GM12878 (cell line): ENCODE data around the gene WSCD1. TPM values are rescaled to one million over a fixed set of nuclear protein-coding genes. Genes with fewer than 3 reads are reported as not detected.

Source experiments
- ATAC-seq: fragments of 200-7000 bp; cut with Tn5 transposase; 3 replicates; pipeline ENCODE4 v1.9.1; 2020; ENCODE audit warnings: mild to moderate bottlenecking, moderate library complexity
- BruUV-seq: library from RNA; stranded (reverse); fragments of 400-500 nt; replicated peaks from 2 replicates; lab custom pipeline; 2021; lab: Mats Ljungman, UMichigan
- CTCF ChIA-PET: fragments of 300-600 bp; sonication (Branson Sonifier 250); formaldehyde crosslinking; extraction: SDS; loops from one replicate; lab custom pipeline; 2021; ENCODE audit warnings: inconsistent platforms; lab: Yijun Ruan, JAX
- POLR2A ChIA-PET: fragments of 350-600 bp; formaldehyde crosslinking; extraction: SDS; loops from one replicate; lab custom pipeline; 2021; ENCODE audit warnings: inconsistent platforms; lab: Charles Lee
- RAD21 ChIA-PET: fragments of 300-600 bp; sonication (Branson Sonifier 250); formaldehyde crosslinking; loops from one replicate; lab custom pipeline; 2023; ENCODE audit warnings: antibody characterized with exemption; ENCODE audit not compliant: unreplicated experiment; lab: Charles Lee
- SMC1A ChIA-PET: fragments of 300-600 bp; sonication (Branson Sonifier 250); formaldehyde crosslinking; loops from one replicate; lab custom pipeline; 2023; ENCODE audit not compliant: unreplicated experiment, uncharacterized antibody; lab: Charles Lee
- DNase-seq: peaks from one replicate; pipeline ENCODE4 v3.0.0-alpha.2; 2011; ENCODE audit warnings: low read depth, low spot score
- FAIRE-seq: peaks from 3 replicates; lab custom pipeline; 2011; peaks lifted over from hg19 to GRCh38; lab: Jason Lieb, UNC
- H2AFZ ChIP-seq: 2 replicates; pipeline ENCODE4 v1.6.0; 2011; ENCODE audit warnings: low read depth, low read length, control low read depth; ENCODE audit not compliant: control insufficient read depth
- H3K27ac ChIP-seq: 2 replicates; pipeline ENCODE4 v1.5.1; 2011; ENCODE audit warnings: control low read depth; ENCODE audit not compliant: control insufficient read depth, insufficient read depth
- H3K27me3 ChIP-seq, 2 experiments: replicated peaks in 1 of 2; 2 replicates each; pipeline versions ENCODE4 v1.6.0 to v1.6.1; 2011; ENCODE audit warnings: low read length in 1 of 2; ENCODE audit not compliant: control insufficient read depth in 2 of 2, insufficient read depth in 2 of 2
- H3K36me3 ChIP-seq, 2 experiments: 2 replicates each; pipeline ENCODE4 v1.5.1; 2011; ENCODE audit warnings: low read length in 1 of 2; ENCODE audit not compliant: control insufficient read depth in 2 of 2, insufficient read depth in 2 of 2
- H3K4me1 ChIP-seq: 2 replicates; pipeline ENCODE4 v1.6.1; 2011; ENCODE audit warnings: mild to moderate bottlenecking, low read length, moderate library complexity, mixed read lengths; ENCODE audit not compliant: control insufficient read depth, insufficient read depth
- H3K4me2 ChIP-seq: 2 replicates; pipeline ENCODE4 v1.6.0; 2011; ENCODE audit warnings: control low read depth; ENCODE audit not compliant: control insufficient read depth, insufficient read depth
- H3K4me3 ChIP-seq: fragments of 200-600 bp; sonication (generic); 2 replicates; pipeline ENCODE4 v1.5.1; 2016
- H3K79me2 ChIP-seq: 2 replicates; pipeline ENCODE4 v1.6.0; 2011; ENCODE audit warnings: low read length; ENCODE audit not compliant: control insufficient read depth, insufficient read depth
- H3K9ac ChIP-seq: 2 replicates; pipeline ENCODE4 v1.8.0; 2011; ENCODE audit warnings: low read length, control low read depth, mixed read lengths; ENCODE audit not compliant: control insufficient read depth, insufficient read depth
- H3K9me3 ChIP-seq: replicated peaks from 3 replicates; pipeline ENCODE4 v1.5.1; 2011; ENCODE audit warnings: mild to moderate bottlenecking, low read length; ENCODE audit not compliant: control insufficient read depth, insufficient read depth
- H4K20me1 ChIP-seq: 2 replicates; pipeline ENCODE4 v1.6.0; 2011; ENCODE audit not compliant: control insufficient read depth, insufficient read depth
- E2F8 ChIP-seq: fragments of 450-650 bp; IDR thresholded peaks from 2 replicates; pipeline ENCODE4 v1.6.1; 2018; ENCODE audit warnings: mild to moderate bottlenecking, low read depth, moderate library complexity; ENCODE audit not compliant: partially characterized antibody
- EGR1 ChIP-seq, 2 experiments: IDR thresholded peaks; 1 replicate in 1 of 2; 2 replicates in 1 of 2; pipeline ENCODE4 v1.6.1; 2011 to 2012; ENCODE audit warnings: low read depth in 2 of 2, low read length in 2 of 2, borderline replicate concordance in 1 of 2, mild to moderate bottlenecking in 1 of 2, moderate library complexity in 1 of 2
- HDAC2 ChIP-seq: fragments of 200-600 bp; sonication (generic); IDR thresholded peaks from 2 replicates; pipeline ENCODE4 v1.6.1; 2017
- IKZF1 ChIP-seq: fragments of 450-650 bp; conservative IDR thresholded peaks from 2 replicates; pipeline ENCODE4 v1.6.1; 2017; ENCODE audit warnings: antibody characterized with exemption, mild to moderate bottlenecking
- KLF5 ChIP-seq: fragments of 450-650 bp; IDR thresholded peaks from 2 replicates; pipeline ENCODE4 v1.6.1; 2014; ENCODE audit warnings: mild to moderate bottlenecking; ENCODE audit not compliant: partially characterized antibody
- NFYB ChIP-seq: IDR thresholded peaks from 2 replicates; pipeline ENCODE4 v1.6.1; 2011; ENCODE audit warnings: low read depth, mild to moderate bottlenecking, low read length, improper control_type of control experiment, moderate library complexity; ENCODE audit not compliant: insufficient read depth
- NKRF ChIP-seq: fragments of 450-650 bp; conservative IDR thresholded peaks from 2 replicates; pipeline ENCODE4 v1.6.1; 2017; ENCODE audit warnings: mild to moderate bottlenecking, moderate library complexity
- NR2C2 ChIP-seq: IDR thresholded peaks from 2 replicates; pipeline ENCODE4 v1.6.1; 2011; ENCODE audit warnings: borderline replicate concordance, low read depth; ENCODE audit not compliant: control insufficient read depth, insufficient read length
- SPI1 ChIP-seq: IDR thresholded peaks from 2 replicates; pipeline ENCODE4 v1.6.1; 2011; ENCODE audit warnings: low read depth, mild to moderate bottlenecking, low read length, moderate library complexity, borderline replicate concordance; ENCODE audit not compliant: insufficient read depth
- TBL1XR1 ChIP-seq: IDR thresholded peaks from 2 replicates; pipeline ENCODE4 v1.6.1; 2012; ENCODE audit warnings: low read depth, low read length, improper control_type of control experiment
- WGBS: methylation state at CpG from one replicate; pipeline ENCODE4 v1.1.6; 2016; ENCODE audit warnings: low lambda C conversion rate; ENCODE audit not compliant: insufficient replicate concordance, insufficient coverage; ENCODE audit errors: missing lambda C conversion rate; 5-methylcytosine and 5-hydroxymethylcytosine counted together
- in situ Hi-C: fragments of 300-500 bp; cut with MboI; formaldehyde crosslinking; loops from 9 replicates; pipeline ENCODE4 v1.14.3; 2018; ENCODE audit warnings: mixed read lengths
- intact Hi-C: fragments of 100-400 bp; cut with micrococcal nuclease; formaldehyde crosslinking; loops from one replicate; pipeline ENCODE4 v1.14.2; 2022; ENCODE audit not compliant: unreplicated experiment
- polyA plus RNA-seq, 11 experiments: library from polyadenylated mRNA; depleted of rRNA in 4 of 11; unstranded in 6 of 11; stranded (reverse) in 5 of 11; fragments of >200 nt; fragmentation: Nextera tagmentation in 4 of 11; fragmentation: Illumina TruSeq in 1 of 11; extraction: Ambion mirVana in 4 of 11; extraction: Trizol in 1 of 11; gene quantifications; 1 replicate in 1 of 11; 2 replicates in 10 of 11; pipeline versions ENCODE4 v1.2.1 to v1.2.3, GENCODE V29; 2011 to 2016; ENCODE audit warnings: inconsistent platforms in 2 of 11, missing spikeins in 2 of 11, low read depth in 1 of 11
- total RNA-seq, 4 experiments: library from RNA; depleted of rRNA in 3 of 4; stranded (reverse); fragments of >200 nt in 3 of 4; fragmentation: Illumina TruSeq in 1 of 4; extraction: Trizol in 1 of 4; gene quantifications; 2 replicates each; pipeline versions ENCODE4 v1.2.1 to v1.2.3, GENCODE V29; 2013 to 2021

WSCD1 gene
- total and polyA plus RNA-seq, 10 of the 15 experiments (the other 5 are each of a cell fraction or from before 2014, with no cell fraction given): 0.01 to 0.16 TPM; not detected in 8

GRCh38 chr17:6048486-6048885 lies 21.7 kb upstream of the WSCD1 start:
- no TSS peak for BruUV-seq
- no peak for ATAC-seq
- Histone ChIP-seq H3K4me1 (no peaks in the 10 kb centered on the region), H3K9me3 (no peaks in the 10 kb centered on the region), H3K36me3 (no peaks in the 10 kb centered on the region), H3K79me2 (no peaks in the 10 kb centered on the region), H3K9ac (no peak overlapping the region), H4K20me1 (no peaks in the 10 kb centered on the region; the same call in 1 of the 2 replicates), H2AFZ (no peak overlapping the region), H3K27me3 (no peaks in the 10 kb centered on the region; a peak in 1 of 4 replicates), H3K4me3 (no peak overlapping the region), H3K4me2 (no peak overlapping the region), H3K27ac (no peak overlapping the region)
- ChIA-PET SMC1A (no interaction called here), RAD21 (no interaction called here), CTCF (no interaction called here), POLR2A (no interaction called here)
- intact Hi-C loops (no loop called here), in situ Hi-C loops (no loop called here)
- DNase-seq: no peak
- FAIRE-seq: no peak
- WGBS: 38% methylated on average over 5 of the region's 5 CpGs
- TF ChIP-seq SPI1 (no peak), HDAC2 (no peak), NKRF (no peak), EGR1 (IDR thresholded peaks at IDR 0.05; ENCODE audit: borderline replicate concordance in 1 of 2, low read depth in 2 of 2, low read length in 2 of 2) (no peak), TBL1XR1 (no peak), NR2C2 (no peak), E2F8 (no peak), KLF5 (no peak), IKZF1 (no peak), NFYB (no peak)
